Heart left ventricle (tissue), 16 donors: Measurements from ENCODE around the gene LDLRAD2. TPM values are rescaled to one million over a fixed set of nuclear protein-coding genes. Genes with fewer than 3 reads are reported as not detected.

Source experiments
- ATAC-seq, 4 donors: fragments of 200-7000 bp; cut with Tn5 transposase; one replicate each; pipeline ENCODE4 v1.9.1; 2020 to 2022; ENCODE audit warnings: moderate library complexity in 4 of 4, mild to moderate bottlenecking in 3 of 4, moderate number of reproducible peaks in 1 of 4
- DNase-seq, 5 donors: peaks; one replicate each; pipeline ENCODE4 v3.0.0-alpha.2; 2020
- H3K27ac ChIP-seq, 12 donors: fragments of 200-600 bp; sonication (generic) in 4 of 12; one replicate each; pipeline versions ENCODE4 v1.5.0 to v1.8.0; 2016 to 2022; ENCODE audit warnings: mild to moderate bottlenecking in 2 of 12
- H3K27me3 ChIP-seq, 9 donors: fragments of 200-600 bp; sonication (generic) in 2 of 9; one replicate each; pipeline versions ENCODE4 v1.5.1 to v1.8.0; 2016 to 2022; ENCODE audit warnings: mild to moderate bottlenecking in 3 of 9
- H3K36me3 ChIP-seq, 9 donors: fragments of 200-600 bp; sonication (generic) in 2 of 9; one replicate each; pipeline versions ENCODE4 v1.5.0 to v1.8.0; 2018 to 2022; ENCODE audit warnings: mild to moderate bottlenecking in 2 of 9
- H3K4me1 ChIP-seq, 12 donors: fragments of 200-600 bp; sonication (generic) in 4 of 12; one replicate each; pipeline versions ENCODE4 v1.5.0 to v1.8.0; 2016 to 2022; ENCODE audit warnings: mild to moderate bottlenecking in 3 of 12
- H3K4me3 ChIP-seq, 12 donors: fragments of 200-600 bp; sonication (generic) in 4 of 12; one replicate each; pipeline versions ENCODE4 v1.5.0 to v1.8.0; 2017 to 2022; ENCODE audit warnings: mild to moderate bottlenecking in 9 of 12, moderate library complexity in 4 of 12
- H3K9me3 ChIP-seq, 12 donors: fragments of 200-600 bp; sonication (generic) in 4 of 12; one replicate each; pipeline versions ENCODE4 v1.5.0 to v1.8.0; 2016 to 2022; ENCODE audit warnings: mild to moderate bottlenecking in 1 of 12
- POLR2A ChIP-seq, 2 donors: fragments of 450-650 bp; IDR thresholded peaks; one replicate each; pipeline ENCODE4 v1.6.1; 2017; ENCODE audit warnings: antibody characterized with exemption in 2 of 2, mild to moderate bottlenecking in 2 of 2, moderate library complexity in 2 of 2
- WGBS, 4 donors: extraction: QIAGEN DNeasy Blood & Tissue Kit in 2 of 4; methylation state at CpG; one replicate each; pipeline versions ENCODE4 v1.1.5 to v1.1.7; 2013 to 2018; 5-methylcytosine and 5-hydroxymethylcytosine counted together
- intact Hi-C, 10 donors: fragments of 100-400 bp; cut with DNase I; formaldehyde crosslinking; loops; one replicate each; pipeline versions ENCODE4 v1.11.1 to v1.14.2; 2022
- polyA plus RNA-seq, 2 donors: library from polyadenylated mRNA; stranded (reverse); fragments of 200-250 nt; gene quantifications; one replicate each; pipeline ENCODE4 v1.2.3, GENCODE V29; 2013
- total RNA-seq, 9 donors: library from RNA; depleted of rRNA in 2 of 9; stranded (reverse); fragments of >200 nt in 2 of 9; fragmentation: NEBNext Ultra II Directional in 3 of 9; extraction: Animal tissue kit (Norgen Biotek cat#: 25700) in 3 of 9; gene quantifications; one replicate each; pipeline versions ENCODE4 v1.1.0 to v1.2.4, GENCODE V29; 2016 to 2023
- TF ChIP-seq, protein P1 (sequence below), 12 donors: fragments of 200-600 bp; sonication (generic) in 4 of 12; IDR thresholded peaks; one replicate each; pipeline versions ENCODE4 v1.5.0 to v1.8.0; 2018 to 2022; ENCODE audit warnings: antibody characterized with exemption in 12 of 12, mild to moderate bottlenecking in 5 of 12
- donor health status: ischemic (EF 13 %, LVEDD 7.1; RV severe dilation, severe dysfunction).
- donor health status: healthy with polysubstance abuse.
- donor health status: DM: no; HTN: yes; CAD: no.
- donor health status: DM: no; HTN: no; CAD: no.
- donor health status: ischemic (EF 25% LVEDD 6.9; RV normal size, moderate dysfunction).
- donor health status: ischemic (EF 25% LVEDD 5.7; RV mildly dilated, moderate dysfunction).
- donor health status: healthy.
- donor health status: DM: yes; HTN: yes; CAD: no.
- donor health status: ischemic (EF 35%, LVEDD 5.7; RV mildly dilated, moderate dysfunction).
- donor health status: nonischemic (EF 11% LVEDD 7.7; RV severe dilation, severe dysfunction).
- donor health status: DM: yes; HTN: yes; CAD: no.
- donor health status: PGD.
- donor health status: ischemic (EF 29% LVEDD 5.4; RV normal size, mild dysfunction).
- donor health status: nonischemic (EF 23%, LVEDD 6.1; RV moderate dilation, normal function).

LDLRAD2 gene
- total and polyA plus RNA-seq, 11 donors, result 0.08 to 4.0 (median 0.33) TPM; not detected in 8

GRCh38 chr1:21841852-21842466 is 29.9 kb downstream of the LDLRAD2 start:
- intact Hi-C loops, result no loop called here
- H3K27ac ChIP-seq, result no peak overlapping the region
- H3K9me3 ChIP-seq, result no peaks in the 10 kb centered on the region
- peak in 2 of 5 donors; percentile 27 to 49 for DNase-seq
- 88 to 90% (median 90%) methylated on average over 11 to 21 of the region's 21 CpGs for WGBS, 4 donors
- no peak overlapping the region for H3K4me3 ChIP-seq
- peak in 1 of 4 donors; percentile 4 for ATAC-seq
- TF ChIP-seq, protein P1, sequence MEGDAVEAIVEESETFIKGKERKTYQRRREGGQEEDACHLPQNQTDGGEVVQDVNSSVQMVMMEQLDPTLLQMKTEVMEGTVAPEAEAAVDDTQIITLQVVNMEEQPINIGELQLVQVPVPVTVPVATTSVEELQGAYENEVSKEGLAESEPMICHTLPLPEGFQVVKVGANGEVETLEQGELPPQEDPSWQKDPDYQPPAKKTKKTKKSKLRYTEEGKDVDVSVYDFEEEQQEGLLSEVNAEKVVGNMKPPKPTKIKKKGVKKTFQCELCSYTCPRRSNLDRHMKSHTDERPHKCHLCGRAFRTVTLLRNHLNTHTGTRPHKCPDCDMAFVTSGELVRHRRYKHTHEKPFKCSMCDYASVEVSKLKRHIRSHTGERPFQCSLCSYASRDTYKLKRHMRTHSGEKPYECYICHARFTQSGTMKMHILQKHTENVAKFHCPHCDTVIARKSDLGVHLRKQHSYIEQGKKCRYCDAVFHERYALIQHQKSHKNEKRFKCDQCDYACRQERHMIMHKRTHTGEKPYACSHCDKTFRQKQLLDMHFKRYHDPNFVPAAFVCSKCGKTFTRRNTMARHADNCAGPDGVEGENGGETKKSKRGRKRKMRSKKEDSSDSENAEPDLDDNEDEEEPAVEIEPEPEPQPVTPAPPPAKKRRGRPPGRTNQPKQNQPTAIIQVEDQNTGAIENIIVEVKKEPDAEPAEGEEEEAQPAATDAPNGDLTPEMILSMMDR (IDR thresholded peaks at IDR 0.05), result no peak
- no peak for TF ChIP-seq POLR2A (IDR thresholded peaks at IDR 0.05)
- H3K4me1 ChIP-seq, result no peaks in the 10 kb centered on the region
- H3K27me3 ChIP-seq, result no peaks in the 10 kb centered on the region
- peaks cover 2 to 100% (median 99%) of the 10 kb centered on the region in 9 donors for H3K36me3 ChIP-seq

- DNase-seq (no peak), ATAC-seq (no peak)
- Histone ChIP-seq H3K36me3 (peaks cover 2 to 100% (median 98%) of the 10 kb centered on the region in 9 donors), H3K4me1 (no peaks in the 10 kb centered on the region), H3K27ac (no peak overlapping the region), H3K4me3 (no peak overlapping the region), H3K27me3 (no peaks in the 10 kb centered on the region), H3K9me3 (no peaks in the 10 kb centered on the region)
- 85 to 91% (median 89%) methylated on average over 12 to 15 of the region's 15 CpGs for WGBS, 4 donors
- intact Hi-C loops, result no loop called here
- no peak for TF ChIP-seq POLR2A (IDR thresholded peaks at IDR 0.05)
- TF ChIP-seq, protein P1 (IDR thresholded peaks at IDR 0.05), result no peak
These were observed 30.6 kb downstream of the LDLRAD2 start for GRCh38 chr1:21842606-21843162.

DNA sequence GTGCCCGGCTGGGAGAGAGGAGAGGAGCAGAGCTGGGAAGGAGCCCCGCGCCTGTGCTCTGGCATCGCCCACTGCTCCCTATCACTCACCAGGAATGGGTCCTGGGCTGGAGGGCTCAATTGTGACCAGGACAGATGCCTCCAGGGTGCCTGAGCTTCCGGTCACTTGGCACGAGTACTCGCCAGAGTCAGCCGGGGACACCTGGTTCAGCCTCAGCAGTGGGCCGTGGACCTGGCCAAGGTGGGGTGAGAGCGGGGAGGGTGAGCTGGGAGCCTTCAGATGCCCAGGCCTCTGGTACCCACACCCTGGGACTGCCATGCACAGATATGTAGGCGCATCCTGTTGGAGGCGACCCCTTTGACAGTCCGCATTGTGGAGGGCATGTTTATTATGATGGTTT is 31.1 kb downstream of the LDLRAD2 start:
- Histone ChIP-seq H3K27me3 (no peaks in the 10 kb centered on the region), H3K9me3 (no peaks in the 10 kb centered on the region), H3K4me1 (no peaks in the 10 kb centered on the region), H3K36me3 (peaks cover 5 to 100% (median 99%) of the 10 kb centered on the region in 9 donors), H3K27ac (no peak overlapping the region), H3K4me3 (no peak overlapping the region)
- intact Hi-C loops, result no loop called here
- ATAC-seq (no peak), DNase-seq (no peak)
- WGBS, 4 donors, result 88 to 94% (median 92%) methylated on average over 12 to 13 of the region's 13 CpGs
- TF ChIP-seq, protein P1 (IDR thresholded peaks at IDR 0.05), result no peak
- no peak for TF ChIP-seq POLR2A (IDR thresholded peaks at IDR 0.05)

GRCh38 chr1:21843996-21844395 is 31.9 kb downstream of the LDLRAD2 start:
- Histone ChIP-seq H3K36me3 (peaks cover 5 to 100% (median 99%) of the 10 kb centered on the region in 9 donors), H3K4me3 (no peak overlapping the region), H3K27ac (no peak overlapping the region), H3K9me3 (no peaks in the 10 kb centered on the region), H3K27me3 (no peaks in the 10 kb centered on the region), H3K4me1 (no peaks in the 10 kb centered on the region)
- DNase-seq (no peak), ATAC-seq (no peak)
- 90 to 93% (median 92%) methylated on average over 11 of the region's 11 CpGs for WGBS, 4 donors
- intact Hi-C loops, result no loop called here
- no peak for TF ChIP-seq POLR2A (IDR thresholded peaks at IDR 0.05)
- TF ChIP-seq, protein P1 (IDR thresholded peaks at IDR 0.05), result no peak
